K562 (cell line): ENCODE measurements around the gene WNK2. TPM values are rescaled to one million over a fixed set of nuclear protein-coding genes. Genes with fewer than 3 reads are reported as not detected.

Source experiments
- ATAC-seq: fragments of 200-7000 bp; cut with Tn5 transposase; 3 replicates; pipeline ENCODE4 v1.9.1; 2020; ENCODE audit warnings: moderate library complexity
- BruUV-seq: library from RNA; stranded (reverse); fragments of 400-500 nt; replicated peaks from 2 replicates; lab custom pipeline; 2021; lab: Mats Ljungman, UMichigan
- CTCF ChIA-PET: fragments of 300-600 bp; formaldehyde crosslinking; extraction: SDS; loops from one replicate; lab custom pipeline; 2021; ENCODE audit warnings: low intra/inter-chr PET ratio; lab: Yijun Ruan, JAX
- POLR2A ChIA-PET: fragments of 300-600, 350-650 bp; sonication (Branson Sonifier 250); formaldehyde crosslinking; extraction: SDS; loops from one replicate; lab custom pipeline; 2021; ENCODE audit warnings: antibody characterized with exemption, inconsistent platforms; lab: Yijun Ruan, JAX
- DNase-seq, 4 experiments: peaks; one replicate each; pipeline versions ENCODE4 v3.0.0 to v3.0.0-alpha.2; 2011 to 2018; ENCODE audit warnings: low spot score in 3 of 4, mixed read lengths in 3 of 4; ENCODE audit errors: extremely low read depth in 1 of 4
- FAIRE-seq: peaks from 2 replicates; lab custom pipeline; 2011; peaks lifted over from hg19 to GRCh38; lab: Jason Lieb, UNC
- H2AFZ ChIP-seq: 2 replicates; pipeline ENCODE4 v1.6.0; 2011; ENCODE audit warnings: low read depth, low read length, control low read depth, inconsistent platforms
- H3K27ac ChIP-seq: fragments of 200-600 bp; 3 replicates; pipeline ENCODE4 v1.8.0; 2011; ENCODE audit warnings: low read depth, mild to moderate bottlenecking, control low read depth, inconsistent platforms, low read length, moderate library complexity, mixed read lengths; ENCODE audit errors: extremely low read depth
- H3K27me3 ChIP-seq, 2 experiments: fragments of 300-600 bp in 1 of 2; 2 replicates in 1 of 2; 3 replicates in 1 of 2; pipeline versions ENCODE4 v1.6.0 to v1.8.0; 2011; ENCODE audit warnings: inconsistent platforms in 2 of 2, low read length in 2 of 2, mild to moderate bottlenecking in 1 of 2, mixed read lengths in 1 of 2, moderate library complexity in 1 of 2; ENCODE audit not compliant: control insufficient read depth in 2 of 2, insufficient read depth in 2 of 2
- H3K36me3 ChIP-seq: fragments of 300-600 bp; 3 replicates; pipeline ENCODE4 v1.8.0; 2011; ENCODE audit warnings: mild to moderate bottlenecking, low read length, inconsistent platforms; ENCODE audit not compliant: control insufficient read depth, insufficient read depth
- H3K4me1 ChIP-seq, 2 experiments: fragments of 200-600 bp in 1 of 2; replicated peaks in 1 of 2; 2 replicates in 1 of 2; 3 replicates in 1 of 2; pipeline versions ENCODE4 v1.5.1 to v1.8.0; 2011; ENCODE audit warnings: inconsistent platforms in 2 of 2, low read length in 2 of 2, mild to moderate bottlenecking in 1 of 2, mixed read lengths in 1 of 2, moderate library complexity in 1 of 2; ENCODE audit not compliant: control insufficient read depth in 2 of 2, insufficient read depth in 2 of 2
- H3K4me2 ChIP-seq: 2 replicates; pipeline ENCODE4 v1.6.1; 2011; ENCODE audit warnings: low read length, control low read depth, inconsistent platforms, mixed read lengths; ENCODE audit not compliant: insufficient read depth
- H3K4me3 ChIP-seq: fragments of 200-600 bp; sonication (generic), shearing (Covaris generic); 2 replicates; pipeline ENCODE4 v1.5.1; 2016; ENCODE audit warnings: control low read depth, inconsistent platforms
- H3K79me2 ChIP-seq: fragments of 200-600 bp; 3 replicates; pipeline ENCODE4 v1.8.0; 2011; ENCODE audit warnings: low read length, inconsistent platforms; ENCODE audit not compliant: control insufficient read depth, insufficient read depth
- H3K9ac ChIP-seq, 2 experiments: 2 replicates each; pipeline versions ENCODE4 v1.6.0 to v1.6.1; 2011; ENCODE audit warnings: low read depth in 2 of 2, low read length in 2 of 2, control low read depth in 1 of 2, inconsistent platforms in 1 of 2, mild to moderate bottlenecking in 1 of 2, mixed read lengths in 1 of 2; ENCODE audit not compliant: insufficient read depth in 1 of 2
- H3K9me1 ChIP-seq: one replicate; pipeline ENCODE4 v1.6.0; 2011; ENCODE audit warnings: inconsistent platforms, mild to moderate bottlenecking, low read length, moderate library complexity; ENCODE audit not compliant: control insufficient read depth, insufficient read depth
- H3K9me3 ChIP-seq: replicated peaks from 2 replicates; pipeline ENCODE4 v1.5.1; 2011; ENCODE audit warnings: low read depth, low read length, inconsistent platforms; ENCODE audit not compliant: control insufficient read depth, insufficient read depth
- H4K20me1 ChIP-seq: replicated peaks from 2 replicates; pipeline ENCODE4 v1.6.1; 2011; ENCODE audit warnings: low read length, inconsistent platforms, mixed read lengths; ENCODE audit not compliant: control insufficient read depth, insufficient read depth
- DPF2 ChIP-seq: fragments of 450-650 bp; IDR thresholded peaks from 2 replicates; pipeline ENCODE4 v1.6.1; 2016
- HDGF ChIP-seq: fragments of 450-650 bp; IDR thresholded peaks from 2 replicates; pipeline ENCODE4 v1.6.1; 2016
- HNRNPH1 ChIP-seq: fragments of 200-400 bp; formaldehyde crosslinking; optimal IDR thresholded peaks from 2 replicates; pipeline ENCODE3; 2017; ENCODE audit warnings: low read depth, mild to moderate bottlenecking, low read length, moderate library complexity
- HSF4 ChIP-seq: fragments of 250-450 bp; sonication (Bioruptor Pico); IDR thresholded peaks from 2 replicates; pipeline ENCODE4 v2.1.2; 2022; ENCODE audit warnings: mild to moderate bottlenecking, moderate library complexity, borderline replicate concordance
- JUNB ChIP-seq: fragments of 450-650 bp; formaldehyde crosslinking; conservative IDR thresholded peaks from 2 replicates; pipeline ENCODE4 v1.4.0; 2020; ENCODE audit warnings: mild to moderate bottlenecking
- MEF2D ChIP-seq: conservative IDR thresholded peaks from 2 replicates; pipeline ENCODE4 v1.6.1; 2016; ENCODE audit warnings: low read depth, missing genetic modification characterization, missing compliant biosample characterization
- TAF1 ChIP-seq: IDR thresholded peaks from 2 replicates; pipeline ENCODE4 v1.6.1; 2011; ENCODE audit warnings: mild to moderate bottlenecking, low read length, moderate library complexity; ENCODE audit not compliant: insufficient read depth, control insufficient read depth, severe bottlenecking; ENCODE audit errors: extremely low read depth
- TAF7 ChIP-seq: fragments of 450-650 bp; IDR thresholded peaks from 2 replicates; pipeline ENCODE4 v1.6.1; 2016; ENCODE audit warnings: missing genetic modification characterization, missing compliant biosample characterization
- WGBS: fragments of 100-300 bp; shearing (Covaris generic); methylation state at CpG from one replicate; pipeline ENCODE4 v1.1.6; 2016; ENCODE audit warnings: low coverage, mixed read lengths; ENCODE audit not compliant: insufficient coverage; ENCODE audit errors: missing lambda C conversion rate; 5-methylcytosine and 5-hydroxymethylcytosine counted together
- in situ Hi-C: fragments of 300-500 bp; cut with MboI; formaldehyde crosslinking; loops from 4 replicates; pipeline ENCODE4 v1.15.0; 2018; ENCODE audit warnings: inconsistent platforms, mixed read lengths
- intact Hi-C: fragments of 100-400 bp; cut with micrococcal nuclease; formaldehyde crosslinking; loops from 2 replicates; pipeline ENCODE4 v1.14.2; 2022
- polyA plus RNA-seq, 8 experiments: library from polyadenylated mRNA; depleted of rRNA in 4 of 8; stranded (reverse) in 5 of 8; unstranded in 3 of 8; fragments of >200 nt; fragmentation: Nextera tagmentation in 2 of 8; fragmentation: Illumina TruSeq in 1 of 8; extraction: Ambion mirVana in 2 of 8; extraction: Trizol in 1 of 8; gene quantifications; 2 replicates each; pipeline versions ENCODE4 v1.2.1 to v1.2.3, GENCODE V29; 2011 to 2014; ENCODE audit warnings: inconsistent platforms in 1 of 8, missing spikeins in 1 of 8
- total RNA-seq, 7 experiments: library from RNA; depleted of rRNA in 6 of 7; stranded (reverse); fragments of >200 nt in 6 of 7; fragmentation: Illumina TruSeq in 2 of 7; extraction: Trizol in 2 of 7; gene quantifications; 2 replicates each; pipeline versions ENCODE4 v1.2.1 to v1.2.3, GENCODE V29; 2011 to 2021; ENCODE audit warnings: low replicate concordance in 1 of 7
- TF ChIP-seq, protein P1 (sequence below): fragments of 450-650 bp; IDR thresholded peaks from 2 replicates; pipeline ENCODE4 v1.6.1; 2017; ENCODE audit warnings: antibody characterized with exemption
- TF ChIP-seq, protein P2 (sequence below): fragments of 200-400 bp; formaldehyde crosslinking; IDR thresholded peaks from 2 replicates; pipeline ENCODE4 v1.6.1; 2017; ENCODE audit warnings: mild to moderate bottlenecking, low read depth, low read length, moderate library complexity
- TF ChIP-seq, protein P3 (sequence below): fragments of 150-350 bp; IDR thresholded peaks from 2 replicates; pipeline ENCODE4 v1.6.1; 2014; ENCODE audit warnings: low read depth, mild to moderate bottlenecking, low read length, borderline replicate concordance
- TF ChIP-seq, protein P4 (sequence below): fragments of 200-800 bp; sonication (Bioruptor generic); IDR thresholded peaks from 2 replicates; pipeline ENCODE4 v1.6.1; 2017; ENCODE audit warnings: missing genetic modification characterization, missing compliant biosample characterization

Gene WNK2
- total and polyA plus RNA-seq, 9 of the 15 experiments (the other 6 are each of a cell fraction or from before 2014, with no cell fraction given), result 0.36 to 3.3 (median 0.64) TPM; not detected in 2

DNA sequence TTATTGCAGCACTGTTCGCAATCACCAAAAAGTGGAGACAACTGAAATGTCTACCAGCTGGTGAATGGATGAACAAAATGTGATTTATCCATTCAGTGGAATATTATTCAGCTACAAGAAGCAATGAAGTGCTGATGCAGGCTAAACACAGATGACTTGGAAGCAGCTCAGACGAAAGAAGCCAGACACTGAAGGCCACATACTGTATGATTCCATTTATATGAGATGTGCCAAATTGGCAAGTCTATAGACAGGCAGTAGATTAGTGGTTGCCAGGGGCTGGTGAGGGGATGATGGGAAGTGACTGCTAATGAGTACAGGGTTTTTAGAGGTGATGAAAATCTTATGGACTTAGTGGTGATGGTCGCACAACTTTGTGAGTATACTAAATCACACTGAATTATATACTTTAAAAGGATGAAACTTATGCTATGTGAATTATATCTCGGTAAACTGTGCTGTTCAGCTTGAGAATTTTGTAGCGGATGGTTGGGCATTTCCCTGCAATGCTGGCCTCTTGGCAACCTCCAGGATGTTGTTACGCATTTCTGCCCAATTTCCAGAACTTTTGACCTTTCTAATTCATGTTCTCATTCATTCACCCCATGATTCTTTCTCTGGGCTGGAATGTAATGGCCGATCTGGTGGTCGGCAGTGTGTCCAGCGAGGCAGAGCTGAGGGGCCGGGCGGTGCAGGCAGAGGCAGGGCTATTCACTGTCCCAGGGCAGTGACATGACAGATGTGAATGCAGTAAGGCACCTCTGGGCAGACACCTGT, 22.0 kb upstream of the WNK2 start:
- H3K9ac ChIP-seq, result no peak overlapping the region
- no peaks in the 10 kb centered on the region for H3K36me3 ChIP-seq
- intact Hi-C loops, result loop anchor here (2.0 to 10.0 kb wide), 2 partner anchors 53 to 403 kb away; no protein-coding TSS in a partner anchor
- H4K20me1 ChIP-seq, result peaks cover 5% of the 10 kb centered on the region; the same call in 1 of the 2 replicates
- no peak overlapping the region for H3K4me2 ChIP-seq
- no peak overlapping the region for H2AFZ ChIP-seq
- no peak overlapping the region for H3K27ac ChIP-seq
- DNase-seq (no peak), ATAC-seq (no peak), FAIRE-seq (no peak)
- peaks cover 19 to 39% of the 10 kb centered on the region in 2 experiments for H3K27me3 ChIP-seq
- CTCF ChIA-PET, result no interaction called here
- POLR2A ChIA-PET, result interaction anchor here (0.6 to 1.3 kb wide), 3 partner anchors 10 to 120 kb away, joined by 3 read pairs; no protein-coding TSS in a partner anchor
- no peaks in the 10 kb centered on the region for H3K9me3 ChIP-seq
- 3% methylated on average over 11 of the region's 11 CpGs for WGBS
- H3K79me2 ChIP-seq, result no peaks in the 10 kb centered on the region
- BruUV-seq, result no TSS peak
- H3K4me3 ChIP-seq, result no peak overlapping the region
- H3K9me1 ChIP-seq, result no peaks in the 10 kb centered on the region
- in situ Hi-C loops, result loop anchor here (5.0 kb wide), 1 partner anchor 140 kb away; no protein-coding TSS in a partner anchor
- H3K4me1 ChIP-seq, result peaks cover 0 to 6% of the 10 kb centered on the region in 2 experiments; a peak in 3 of 5 replicates
- no peak for TF ChIP-seq HNRNPH1
- TF ChIP-seq, protein P1, sequence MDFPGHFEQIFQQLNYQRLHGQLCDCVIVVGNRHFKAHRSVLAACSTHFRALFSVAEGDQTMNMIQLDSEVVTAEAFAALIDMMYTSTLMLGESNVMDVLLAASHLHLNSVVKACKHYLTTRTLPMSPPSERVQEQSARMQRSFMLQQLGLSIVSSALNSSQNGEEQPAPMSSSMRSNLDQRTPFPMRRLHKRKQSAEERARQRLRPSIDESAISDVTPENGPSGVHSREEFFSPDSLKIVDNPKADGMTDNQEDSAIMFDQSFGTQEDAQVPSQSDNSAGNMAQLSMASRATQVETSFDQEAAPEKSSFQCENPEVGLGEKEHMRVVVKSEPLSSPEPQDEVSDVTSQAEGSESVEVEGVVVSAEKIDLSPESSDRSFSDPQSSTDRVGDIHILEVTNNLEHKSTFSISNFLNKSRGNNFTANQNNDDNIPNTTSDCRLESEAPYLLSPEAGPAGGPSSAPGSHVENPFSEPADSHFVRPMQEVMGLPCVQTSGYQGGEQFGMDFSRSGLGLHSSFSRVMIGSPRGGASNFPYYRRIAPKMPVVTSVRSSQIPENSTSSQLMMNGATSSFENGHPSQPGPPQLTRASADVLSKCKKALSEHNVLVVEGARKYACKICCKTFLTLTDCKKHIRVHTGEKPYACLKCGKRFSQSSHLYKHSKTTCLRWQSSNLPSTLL, result no peak
- TF ChIP-seq, protein P2, sequence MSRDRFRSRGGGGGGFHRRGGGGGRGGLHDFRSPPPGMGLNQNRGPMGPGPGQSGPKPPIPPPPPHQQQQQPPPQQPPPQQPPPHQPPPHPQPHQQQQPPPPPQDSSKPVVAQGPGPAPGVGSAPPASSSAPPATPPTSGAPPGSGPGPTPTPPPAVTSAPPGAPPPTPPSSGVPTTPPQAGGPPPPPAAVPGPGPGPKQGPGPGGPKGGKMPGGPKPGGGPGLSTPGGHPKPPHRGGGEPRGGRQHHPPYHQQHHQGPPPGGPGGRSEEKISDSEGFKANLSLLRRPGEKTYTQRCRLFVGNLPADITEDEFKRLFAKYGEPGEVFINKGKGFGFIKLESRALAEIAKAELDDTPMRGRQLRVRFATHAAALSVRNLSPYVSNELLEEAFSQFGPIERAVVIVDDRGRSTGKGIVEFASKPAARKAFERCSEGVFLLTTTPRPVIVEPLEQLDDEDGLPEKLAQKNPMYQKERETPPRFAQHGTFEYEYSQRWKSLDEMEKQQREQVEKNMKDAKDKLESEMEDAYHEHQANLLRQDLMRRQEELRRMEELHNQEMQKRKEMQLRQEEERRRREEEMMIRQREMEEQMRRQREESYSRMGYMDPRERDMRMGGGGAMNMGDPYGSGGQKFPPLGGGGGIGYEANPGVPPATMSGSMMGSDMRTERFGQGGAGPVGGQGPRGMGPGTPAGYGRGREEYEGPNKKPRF, result no peak
- TF ChIP-seq TAF1, result no peak
- TF ChIP-seq MEF2D (tag), result no peak
- TF ChIP-seq HSF4, result no peak
- TF ChIP-seq JUNB (CRISPR knock-in tag), result no peak
- TF ChIP-seq, protein P3, sequence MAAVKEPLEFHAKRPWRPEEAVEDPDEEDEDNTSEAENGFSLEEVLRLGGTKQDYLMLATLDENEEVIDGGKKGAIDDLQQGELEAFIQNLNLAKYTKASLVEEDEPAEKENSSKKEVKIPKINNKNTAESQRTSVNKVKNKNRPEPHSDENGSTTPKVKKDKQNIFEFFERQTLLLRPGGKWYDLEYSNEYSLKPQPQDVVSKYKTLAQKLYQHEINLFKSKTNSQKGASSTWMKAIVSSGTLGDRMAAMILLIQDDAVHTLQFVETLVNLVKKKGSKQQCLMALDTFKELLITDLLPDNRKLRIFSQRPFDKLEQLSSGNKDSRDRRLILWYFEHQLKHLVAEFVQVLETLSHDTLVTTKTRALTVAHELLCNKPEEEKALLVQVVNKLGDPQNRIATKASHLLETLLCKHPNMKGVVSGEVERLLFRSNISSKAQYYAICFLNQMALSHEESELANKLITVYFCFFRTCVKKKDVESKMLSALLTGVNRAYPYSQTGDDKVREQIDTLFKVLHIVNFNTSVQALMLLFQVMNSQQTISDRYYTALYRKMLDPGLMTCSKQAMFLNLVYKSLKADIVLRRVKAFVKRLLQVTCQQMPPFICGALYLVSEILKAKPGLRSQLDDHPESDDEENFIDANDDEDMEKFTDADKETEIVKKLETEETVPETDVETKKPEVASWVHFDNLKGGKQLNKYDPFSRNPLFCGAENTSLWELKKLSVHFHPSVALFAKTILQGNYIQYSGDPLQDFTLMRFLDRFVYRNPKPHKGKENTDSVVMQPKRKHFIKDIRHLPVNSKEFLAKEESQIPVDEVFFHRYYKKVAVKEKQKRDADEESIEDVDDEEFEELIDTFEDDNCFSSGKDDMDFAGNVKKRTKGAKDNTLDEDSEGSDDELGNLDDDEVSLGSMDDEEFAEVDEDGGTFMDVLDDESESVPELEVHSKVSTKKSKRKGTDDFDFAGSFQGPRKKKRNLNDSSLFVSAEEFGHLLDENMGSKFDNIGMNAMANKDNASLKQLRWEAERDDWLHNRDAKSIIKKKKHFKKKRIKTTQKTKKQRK, result no peak
- TF ChIP-seq, protein P4, sequence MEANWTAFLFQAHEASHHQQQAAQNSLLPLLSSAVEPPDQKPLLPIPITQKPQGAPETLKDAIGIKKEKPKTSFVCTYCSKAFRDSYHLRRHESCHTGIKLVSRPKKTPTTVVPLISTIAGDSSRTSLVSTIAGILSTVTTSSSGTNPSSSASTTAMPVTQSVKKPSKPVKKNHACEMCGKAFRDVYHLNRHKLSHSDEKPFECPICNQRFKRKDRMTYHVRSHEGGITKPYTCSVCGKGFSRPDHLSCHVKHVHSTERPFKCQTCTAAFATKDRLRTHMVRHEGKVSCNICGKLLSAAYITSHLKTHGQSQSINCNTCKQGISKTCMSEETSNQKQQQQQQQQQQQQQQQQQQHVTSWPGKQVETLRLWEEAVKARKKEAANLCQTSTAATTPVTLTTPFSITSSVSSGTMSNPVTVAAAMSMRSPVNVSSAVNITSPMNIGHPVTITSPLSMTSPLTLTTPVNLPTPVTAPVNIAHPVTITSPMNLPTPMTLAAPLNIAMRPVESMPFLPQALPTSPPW (CRISPR knock-in tag), result no peak
- no peak for TF ChIP-seq DPF2
- no peak for TF ChIP-seq HDGF
- no peak for TF ChIP-seq TAF7 (tag)
